GM19099 (cell line): ENCODE results near the gene APPBP2.

Experiments used
- POLR2A ChIP-seq: IDR thresholded peaks from 3 replicates; pipeline ENCODE4 v1.6.1; 2011; ENCODE audit warnings: low read depth; ENCODE audit not compliant: insufficient read length; ENCODE audit errors: extremely low read depth

Gene APPBP2

GRCh38 chr17:60393840-60394723 is 132.0 kb downstream of the APPBP2 start:
- TF ChIP-seq POLR2A, result no peak
